GM12878 (cell line): Measurements from ENCODE around the gene PALD1.

Source experiments
- CBX3 ChIP-seq: fragments of 200-600 bp; sonication (generic); IDR thresholded peaks from 2 replicates; pipeline ENCODE4 v1.6.1; 2016; ENCODE audit warnings: low read depth, borderline replicate concordance
- CTCF ChIP-seq, 3 experiments: IDR thresholded peaks in 2 of 3; conservative IDR thresholded peaks in 1 of 3; 2 replicates each; pipeline ENCODE4 v1.5.1; 2011; ENCODE audit warnings: low read depth in 3 of 3, low read length in 3 of 3, mild to moderate bottlenecking in 3 of 3, control low read depth in 2 of 3, moderate library complexity in 2 of 3, inconsistent platforms in 1 of 3, mixed read lengths in 1 of 3; ENCODE audit not compliant: control insufficient read depth in 2 of 3, insufficient read depth in 1 of 3; ENCODE audit errors: extremely low read depth in 1 of 3
- ESRRA ChIP-seq: IDR thresholded peaks from 2 replicates; pipeline ENCODE4 v1.6.1; 2012; ENCODE audit warnings: mild to moderate bottlenecking, low read length, improper control_type of control experiment
- POLR2A ChIP-seq: IDR thresholded peaks from 2 replicates; pipeline ENCODE4 v1.6.1; 2011; ENCODE audit warnings: low read depth, mild to moderate bottlenecking, low read length
- SMARCA5 ChIP-seq: fragments of 450-650 bp; IDR thresholded peaks from 2 replicates; pipeline ENCODE4 v1.6.1; 2017; ENCODE audit warnings: mild to moderate bottlenecking
- SMC3 ChIP-seq: IDR thresholded peaks from 2 replicates; pipeline ENCODE4 v1.6.1; 2011; ENCODE audit warnings: low read length, improper control_type of control experiment, borderline replicate concordance
- SREBF2 ChIP-seq: IDR thresholded peaks from 2 replicates; pipeline ENCODE4 v1.6.1; 2012; ENCODE audit warnings: mild to moderate bottlenecking, low read length
- SUZ12 ChIP-seq: fragments of 200-600 bp; sonication (generic); IDR thresholded peaks from one replicate; pipeline ENCODE4 v1.6.1; 2018; ENCODE audit warnings: antibody characterized with exemption, mild to moderate bottlenecking; ENCODE audit not compliant: unreplicated experiment
- TAF1 ChIP-seq: IDR thresholded peaks from 2 replicates; pipeline ENCODE4 v1.6.1; 2011; ENCODE audit warnings: mild to moderate bottlenecking, low read depth, low read length, borderline replicate concordance
- YY1 ChIP-seq: IDR thresholded peaks from 2 replicates; pipeline ENCODE4 v1.6.1; 2011; ENCODE audit warnings: low read depth, mild to moderate bottlenecking, low read length
- TF ChIP-seq, protein P1 (sequence below): IDR thresholded peaks from 2 replicates; pipeline ENCODE4 v1.6.1; 2011; ENCODE audit warnings: low read depth, low read length, improper control_type of control experiment, borderline replicate concordance
- TF ChIP-seq, protein P2 (sequence below): IDR thresholded peaks from 2 replicates; pipeline ENCODE4 v1.6.1; 2012; ENCODE audit warnings: low read depth, low read length, improper control_type of control experiment
- TF ChIP-seq, protein P3 (sequence below): fragments of 450-650 bp; IDR thresholded peaks from 2 replicates; pipeline ENCODE4 v1.6.1; 2016; ENCODE audit warnings: mild to moderate bottlenecking

- no peak for TF ChIP-seq SREBF2
- no peak for TF ChIP-seq CTCF (IDR thresholded peaks at IDR 0.05 in 2 of 3, conservative IDR thresholded peaks at IDR 0.05 in 1 of 3; ENCODE audit: control insufficient read depth in 2 of 3, extremely low read depth in 1 of 3, insufficient read depth in 1 of 3, low read depth in 3 of 3, low read length in 3 of 3)
- no peak for TF ChIP-seq SUZ12
- no peak for TF ChIP-seq TAF1
- TF ChIP-seq, protein P1, sequence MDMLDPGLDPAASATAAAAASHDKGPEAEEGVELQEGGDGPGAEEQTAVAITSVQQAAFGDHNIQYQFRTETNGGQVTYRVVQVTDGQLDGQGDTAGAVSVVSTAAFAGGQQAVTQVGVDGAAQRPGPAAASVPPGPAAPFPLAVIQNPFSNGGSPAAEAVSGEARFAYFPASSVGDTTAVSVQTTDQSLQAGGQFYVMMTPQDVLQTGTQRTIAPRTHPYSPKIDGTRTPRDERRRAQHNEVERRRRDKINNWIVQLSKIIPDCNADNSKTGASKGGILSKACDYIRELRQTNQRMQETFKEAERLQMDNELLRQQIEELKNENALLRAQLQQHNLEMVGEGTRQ: no peak
- TF ChIP-seq SMARCA5: no peak
- TF ChIP-seq CBX3: no peak
- no peak for TF ChIP-seq POLR2A
- TF ChIP-seq SMC3: no peak
- TF ChIP-seq, protein P2, sequence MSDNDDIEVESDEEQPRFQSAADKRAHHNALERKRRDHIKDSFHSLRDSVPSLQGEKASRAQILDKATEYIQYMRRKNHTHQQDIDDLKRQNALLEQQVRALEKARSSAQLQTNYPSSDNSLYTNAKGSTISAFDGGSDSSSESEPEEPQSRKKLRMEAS: no peak
- TF ChIP-seq, protein P3, sequence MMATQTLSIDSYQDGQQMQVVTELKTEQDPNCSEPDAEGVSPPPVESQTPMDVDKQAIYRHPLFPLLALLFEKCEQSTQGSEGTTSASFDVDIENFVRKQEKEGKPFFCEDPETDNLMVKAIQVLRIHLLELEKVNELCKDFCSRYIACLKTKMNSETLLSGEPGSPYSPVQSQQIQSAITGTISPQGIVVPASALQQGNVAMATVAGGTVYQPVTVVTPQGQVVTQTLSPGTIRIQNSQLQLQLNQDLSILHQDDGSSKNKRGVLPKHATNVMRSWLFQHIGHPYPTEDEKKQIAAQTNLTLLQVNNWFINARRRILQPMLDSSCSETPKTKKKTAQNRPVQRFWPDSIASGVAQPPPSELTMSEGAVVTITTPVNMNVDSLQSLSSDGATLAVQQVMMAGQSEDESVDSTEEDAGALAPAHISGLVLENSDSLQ: no peak
- no peak for TF ChIP-seq ESRRA
- TF ChIP-seq YY1: no peak
Measured at GRCh38 chr10:70458329-70459060, 20.1 kb upstream of the PALD1 start.
